ENCODE measurements around the gene ARHGAP18. TPM values are rescaled to one million over a fixed set of nuclear protein-coding genes. Genes with fewer than 3 reads are reported as not detected.

The ARHGAP18 gene
- total RNA-seq, 2 donors from 2014 or later = 13.7 to 18.7 TPM

GRCh38 chr6:129633529-129633928 is 76.4 kb downstream of the ARHGAP18 start:
- intact Hi-C loops (cut with DNase I) = no loop called here
- DNase-seq (ENCODE audit: low spot score) = no peak

- intact Hi-C loops (cut with DNase I) = no loop called here
- no peak for DNase-seq (ENCODE audit: low spot score)
Observed at GRCh38 chr6:129632172-129632613, 77.8 kb downstream of the ARHGAP18 start.

- intact Hi-C loops (cut with DNase I) = no loop called here
Observed at GRCh38 chr6:129631070-129631469, 78.9 kb downstream of the ARHGAP18 start.

GRCh38 chr6:129630596-129630995 is 79.4 kb downstream of the ARHGAP18 start:
- DNase-seq (ENCODE audit: low spot score) = no peak
- intact Hi-C loops (cut with DNase I) = no loop called here

More at GRCh38 chr6:129631070-129631469, 78.9 kb downstream of the ARHGAP18 start:
- DNase-seq (ENCODE audit: low spot score) = no peak

- intact Hi-C loops (cut with DNase I) = no loop called here
- DNase-seq (ENCODE audit: low spot score) = no peak
Observed at GRCh38 chr6:129628101-129628815, 81.7 kb downstream of the ARHGAP18 start.

GRCh38 chr6:129624488-129624887 is 85.5 kb downstream of the ARHGAP18 start:
- DNase-seq (ENCODE audit: low spot score) = no peak
- intact Hi-C loops (cut with DNase I) = loop anchor here in 1 of 2 donors (5.0 kb wide), 1 partner anchor 142 kb away; no protein-coding TSS in a partner anchor

- intact Hi-C loops (cut with DNase I) = loop anchor here in 1 of 2 donors (5.0 kb wide), 1 partner anchor 141 kb away; no protein-coding TSS in a partner anchor
- DNase-seq (ENCODE audit: low spot score) = no peak
Observed at GRCh38 chr6:129623008-129623732, 86.8 kb downstream of the ARHGAP18 start.

GRCh38 chr6:129621252-129621651 is 88.7 kb downstream of the ARHGAP18 start:
- intact Hi-C loops (cut with DNase I) = loop anchor here in 1 of 2 donors (5.0 kb wide), 1 partner anchor 139 kb away; no protein-coding TSS in a partner anchor

GRCh38 chr6:129620234-129620610 is 89.8 kb downstream of the ARHGAP18 start:
- intact Hi-C loops (cut with DNase I) = loop anchor here in 1 of 2 donors (5.0 kb wide), 1 partner anchor 138 kb away; no protein-coding TSS in a partner anchor

More at GRCh38 chr6:129621252-129621651, 88.7 kb downstream of the ARHGAP18 start:
- DNase-seq (ENCODE audit: low spot score) = no peak

GRCh38 chr6:129619579-129620233 is 90.3 kb downstream of the ARHGAP18 start:
- DNase-seq (ENCODE audit: low spot score) = no peak
- intact Hi-C loops (cut with DNase I) = loop anchor here in 1 of 2 donors (5.0 kb wide), 1 partner anchor 137 kb away; no protein-coding TSS in a partner anchor

More at GRCh38 chr6:129620234-129620610, 89.8 kb downstream of the ARHGAP18 start:
- no peak for DNase-seq (ENCODE audit: low spot score)

- no peak for DNase-seq (ENCODE audit: low spot score)
- intact Hi-C loops (cut with DNase I) = no loop called here
Observed at GRCh38 chr6:129617986-129618385, 92.0 kb downstream of the ARHGAP18 start.

- DNase-seq (ENCODE audit: low spot score) = no peak
- intact Hi-C loops (cut with DNase I) = no loop called here
Observed at GRCh38 chr6:129615496-129615895, 94.5 kb downstream of the ARHGAP18 start.

GRCh38 chr6:129615020-129615419 is 95.0 kb downstream of the ARHGAP18 start:
- intact Hi-C loops (cut with DNase I) = no loop called here
- DNase-seq (ENCODE audit: low spot score) = no peak

GRCh38 chr6:129614464-129614863 is 95.5 kb downstream of the ARHGAP18 start:
- no peak for DNase-seq (ENCODE audit: low spot score)
- intact Hi-C loops (cut with DNase I) = no loop called here

- intact Hi-C loops (cut with DNase I) = no loop called here
- no peak for DNase-seq (ENCODE audit: low spot score)
Observed at GRCh38 chr6:129612440-129612839, 97.5 kb downstream of the ARHGAP18 start.

GRCh38 chr6:129609635-129610034 is 100.3 kb downstream of the ARHGAP18 start:
- intact Hi-C loops (cut with DNase I) = no loop called here
- no peak for DNase-seq (ENCODE audit: low spot score)

- intact Hi-C loops (cut with DNase I) = no loop called here
- no peak for DNase-seq (ENCODE audit: low spot score)
Observed at GRCh38 chr6:129608886-129609537, 101.0 kb downstream of the ARHGAP18 start.

- intact Hi-C loops (cut with DNase I) = no loop called here
- DNase-seq (ENCODE audit: low spot score) = no peak
Observed at GRCh38 chr6:129607581-129608186, 102.3 kb downstream of the ARHGAP18 start.

- intact Hi-C loops (cut with DNase I) = no loop called here
- DNase-seq (ENCODE audit: low spot score) = no peak
Observed at GRCh38 chr6:129606664-129607063, 103.3 kb downstream of the ARHGAP18 start.
